Stomach (tissue), 9 donors: ENCODE data around the gene IL1RL1. TPM values are rescaled to one million over a fixed set of nuclear protein-coding genes. Genes with fewer than 3 reads are reported as not detected.

ENCODE experiments used
- DNase-seq, 2 donors: peaks; one replicate each; pipeline versions ENCODE4 v3.0.0 to v3.0.0-alpha.2; 2013 to 2019
- H3K27ac ChIP-seq, 5 donors: fragments of 200-600 bp in 4 of 5; sonication (generic) in 4 of 5; one replicate each; pipeline ENCODE4 v1.5.1; 2013 to 2019; ENCODE audit warnings: mild to moderate bottlenecking in 1 of 5, moderate library complexity in 1 of 5
- H3K27me3 ChIP-seq, 3 donors: fragments of 200-600 bp; sonication (generic); one replicate each; pipeline ENCODE4 v1.5.1; 2017 to 2019; ENCODE audit warnings: mixed run types in 1 of 3
- H3K36me3 ChIP-seq, 4 donors: fragments of 200-600 bp; sonication (generic); 1 replicate in 3 of 4; 2 replicates in 1 of 4; pipeline ENCODE4 v1.5.1; 2016 to 2019
- H3K4me1 ChIP-seq, 4 donors: fragments of 200-600 bp; sonication (generic); one replicate each; pipeline ENCODE4 v1.5.1; 2016 to 2019
- H3K4me3 ChIP-seq, 4 donors: fragments of 200-600 bp; sonication (generic) in 3 of 4; one replicate each; pipeline ENCODE4 v1.5.1; 2016 to 2019; ENCODE audit warnings: mild to moderate bottlenecking in 1 of 4
- H3K9me3 ChIP-seq, 4 donors: fragments of 200-600 bp; sonication (generic); one replicate each; pipeline ENCODE4 v1.5.1; 2016 to 2019
- EP300 ChIP-seq: sonication (generic); formaldehyde crosslinking; IDR thresholded peaks from one replicate; pipeline ENCODE4 v1.6.1; 2017; ENCODE audit warnings: antibody characterized with exemption
- POLR2A ChIP-seq, 4 donors: fragments of 450-650 bp; IDR thresholded peaks; one replicate each; pipeline ENCODE4 v1.6.1; 2016; ENCODE audit warnings: antibody characterized with exemption in 4 of 4, control low read depth in 2 of 4, mild to moderate bottlenecking in 1 of 4, moderate library complexity in 1 of 4
- POLR2AphosphoS5 ChIP-seq, 3 donors: sonication (generic); formaldehyde crosslinking; IDR thresholded peaks; one replicate each; pipeline ENCODE4 v1.6.1; 2016; ENCODE audit warnings: antibody characterized with exemption in 3 of 3
- WGBS, 5 donors: extraction: QIAGEN DNeasy Blood & Tissue Kit in 3 of 5; methylation state at CpG; one replicate each; pipeline versions ENCODE4 v1.1.5 to v1.1.7; 2013 to 2018; 5-methylcytosine and 5-hydroxymethylcytosine counted together
- intact Hi-C: fragments of 100-400 bp; cut with DNase I; formaldehyde crosslinking; loops from one replicate; pipeline ENCODE4 v1.15.1; 2023; ENCODE audit warnings: low total_unique reads
- polyA plus RNA-seq, 3 donors: library from polyadenylated mRNA; stranded (reverse); fragments of 200-250 nt; gene quantifications; one replicate each; pipeline ENCODE4 v1.2.3, GENCODE V29; 2013
- total RNA-seq, 5 donors: library from RNA; depleted of rRNA; stranded (reverse); fragments of >200 nt; gene quantifications; one replicate each; pipeline versions ENCODE4 v1.1.0 to v1.2.3, GENCODE V29; 2014 to 2016
- TF ChIP-seq, protein P1 (sequence below), 7 experiments: fragments of 450-650 bp in 4 of 7; fragments of 200-600 bp in 3 of 7; sonication (generic) in 3 of 7; IDR thresholded peaks; one replicate each; pipeline ENCODE4 v1.5.1; 2016 to 2019; ENCODE audit warnings: antibody characterized with exemption in 7 of 7, control low read depth in 2 of 7, mild to moderate bottlenecking in 1 of 7
- donor health status: healthy with polysubstance abuse.
- donor health status: Bipolar disorder and iron deficiency.
- donor health status: healthy.

Gene IL1RL1
- total and polyA plus RNA-seq, 8 donors: 0.29 to 61.7 (median 25.4) TPM

DNA sequence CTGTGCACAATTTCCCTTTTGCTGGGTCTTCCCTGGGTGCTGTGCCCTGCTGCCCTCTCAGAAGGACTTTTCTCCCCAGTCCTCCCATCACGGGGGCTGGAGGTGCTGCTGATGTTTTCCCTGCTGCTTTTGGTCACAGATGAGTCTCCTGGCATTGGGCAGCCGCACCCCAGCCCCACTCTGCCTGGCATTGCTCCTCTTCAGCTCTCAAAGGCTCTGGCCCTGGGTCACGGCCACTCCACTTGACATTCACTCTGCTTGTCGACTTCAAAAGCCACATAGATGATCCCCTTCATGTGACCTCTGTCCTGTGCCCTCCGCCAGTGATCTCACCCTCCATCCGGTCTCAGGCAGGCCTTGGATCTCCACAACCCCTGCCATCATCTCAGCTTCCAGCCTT is 43.6 kb upstream of the IL1RL1 start:
- WGBS, 5 donors: 75 to 88% (median 80%) methylated on average over 6 of the region's 6 CpGs
- H3K27ac ChIP-seq: no peak overlapping the region
- no peaks in the 10 kb centered on the region for H3K36me3 ChIP-seq
- TF ChIP-seq POLR2AphosphoS5 (IDR thresholded peaks at IDR 0.05) (no peak), POLR2A (IDR thresholded peaks at IDR 0.05) (no peak), EP300 (no peak)
- TF ChIP-seq, protein P1, sequence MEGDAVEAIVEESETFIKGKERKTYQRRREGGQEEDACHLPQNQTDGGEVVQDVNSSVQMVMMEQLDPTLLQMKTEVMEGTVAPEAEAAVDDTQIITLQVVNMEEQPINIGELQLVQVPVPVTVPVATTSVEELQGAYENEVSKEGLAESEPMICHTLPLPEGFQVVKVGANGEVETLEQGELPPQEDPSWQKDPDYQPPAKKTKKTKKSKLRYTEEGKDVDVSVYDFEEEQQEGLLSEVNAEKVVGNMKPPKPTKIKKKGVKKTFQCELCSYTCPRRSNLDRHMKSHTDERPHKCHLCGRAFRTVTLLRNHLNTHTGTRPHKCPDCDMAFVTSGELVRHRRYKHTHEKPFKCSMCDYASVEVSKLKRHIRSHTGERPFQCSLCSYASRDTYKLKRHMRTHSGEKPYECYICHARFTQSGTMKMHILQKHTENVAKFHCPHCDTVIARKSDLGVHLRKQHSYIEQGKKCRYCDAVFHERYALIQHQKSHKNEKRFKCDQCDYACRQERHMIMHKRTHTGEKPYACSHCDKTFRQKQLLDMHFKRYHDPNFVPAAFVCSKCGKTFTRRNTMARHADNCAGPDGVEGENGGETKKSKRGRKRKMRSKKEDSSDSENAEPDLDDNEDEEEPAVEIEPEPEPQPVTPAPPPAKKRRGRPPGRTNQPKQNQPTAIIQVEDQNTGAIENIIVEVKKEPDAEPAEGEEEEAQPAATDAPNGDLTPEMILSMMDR (IDR thresholded peaks at IDR 0.05): no peak
- intact Hi-C loops: no loop called here
- no peaks in the 10 kb centered on the region for H3K9me3 ChIP-seq
- no peak overlapping the region for H3K4me3 ChIP-seq
- H3K4me1 ChIP-seq: no peaks in the 10 kb centered on the region
- DNase-seq: no peak
- no peaks in the 10 kb centered on the region for H3K27me3 ChIP-seq

DNA sequence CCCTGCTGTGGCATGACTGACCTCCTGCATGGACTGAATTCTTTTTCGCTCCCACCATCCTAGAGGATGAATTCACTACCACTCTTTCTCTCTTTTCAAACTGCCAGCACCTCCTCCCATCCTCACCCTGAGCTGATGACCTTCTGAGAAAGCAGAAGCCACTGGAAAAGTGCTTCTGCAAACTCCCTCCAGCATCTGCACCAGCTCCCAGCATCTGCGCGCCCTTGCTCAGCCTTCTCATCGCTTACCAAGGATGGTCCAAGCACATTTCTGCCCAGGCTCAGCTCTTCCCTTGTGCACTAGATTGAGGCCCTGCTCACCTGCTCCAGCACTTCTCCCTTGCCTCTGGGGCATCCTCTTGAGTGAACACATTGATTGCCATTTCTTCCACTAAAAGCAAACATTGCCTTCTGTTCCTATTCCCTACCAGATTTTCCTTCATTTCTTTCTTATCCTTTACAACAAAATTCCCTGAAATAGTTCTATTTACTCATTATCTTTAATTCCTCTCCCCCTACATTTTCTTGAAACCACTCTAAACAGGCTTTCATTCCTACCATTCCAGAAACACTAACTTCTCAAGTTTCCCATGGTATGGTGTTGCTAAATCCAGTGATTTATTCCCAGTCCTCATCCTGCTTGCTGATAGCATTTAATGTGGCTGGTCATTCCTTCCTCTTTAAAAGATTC is 42.7 kb upstream of the IL1RL1 start:
- Histone ChIP-seq H3K4me3 (no peak overlapping the region), H3K27me3 (no peaks in the 10 kb centered on the region), H3K9me3 (no peaks in the 10 kb centered on the region), H3K36me3 (no peaks in the 10 kb centered on the region), H3K4me1 (no peaks in the 10 kb centered on the region), H3K27ac (peak overlapping the region in 3 of 5 donors; percentile 12 to 37 (median 23))
- DNase-seq: peak in 1 of 2 donors; percentile 35
- TF ChIP-seq POLR2AphosphoS5 (IDR thresholded peaks at IDR 0.05) (no peak), EP300 (no peak), POLR2A (IDR thresholded peaks at IDR 0.05) (no peak)
- TF ChIP-seq, protein P1 (IDR thresholded peaks at IDR 0.05): no peak
- 94 to 100% (median 99%) methylated on average over 4 of the region's 4 CpGs for whole genome bisulfite sequencing, 5 donors
- intact Hi-C loops: no loop called here

DNA sequence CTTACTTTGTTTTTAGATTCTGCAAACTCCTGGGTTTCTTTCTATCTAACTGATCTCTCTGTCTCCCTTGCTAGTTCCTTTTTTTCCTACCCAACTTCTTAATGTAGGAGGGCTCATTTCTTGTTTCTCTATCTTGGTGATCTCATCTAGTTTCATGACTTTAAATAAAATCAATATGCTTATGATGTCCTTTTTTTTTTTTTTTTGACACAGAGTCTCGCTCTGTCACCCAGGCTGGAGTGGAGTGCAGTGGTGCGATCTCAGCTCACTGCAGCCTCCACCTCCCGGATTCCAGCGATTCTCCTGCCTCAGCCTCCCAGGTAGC is 42.2 kb upstream of the IL1RL1 start:
- H3K4me3 ChIP-seq: no peak overlapping the region
- DNase-seq: no peak
- intact Hi-C loops: no loop called here
- TF ChIP-seq, protein P1 (IDR thresholded peaks at IDR 0.05): no peak
- TF ChIP-seq POLR2A (IDR thresholded peaks at IDR 0.05) (no peak), POLR2AphosphoS5 (IDR thresholded peaks at IDR 0.05) (no peak), EP300 (no peak)
- no peaks in the 10 kb centered on the region for H3K9me3 ChIP-seq
- H3K27ac ChIP-seq: peak overlapping the region in 2 of 5 donors; percentile 10 to 23
- no peaks in the 10 kb centered on the region for H3K36me3 ChIP-seq
- H3K4me1 ChIP-seq: no peaks in the 10 kb centered on the region
- WGBS, 5 donors: 87 to 94% (median 92%) methylated on average over 4 of the region's 4 CpGs
- H3K27me3 ChIP-seq: no peaks in the 10 kb centered on the region

DNA sequence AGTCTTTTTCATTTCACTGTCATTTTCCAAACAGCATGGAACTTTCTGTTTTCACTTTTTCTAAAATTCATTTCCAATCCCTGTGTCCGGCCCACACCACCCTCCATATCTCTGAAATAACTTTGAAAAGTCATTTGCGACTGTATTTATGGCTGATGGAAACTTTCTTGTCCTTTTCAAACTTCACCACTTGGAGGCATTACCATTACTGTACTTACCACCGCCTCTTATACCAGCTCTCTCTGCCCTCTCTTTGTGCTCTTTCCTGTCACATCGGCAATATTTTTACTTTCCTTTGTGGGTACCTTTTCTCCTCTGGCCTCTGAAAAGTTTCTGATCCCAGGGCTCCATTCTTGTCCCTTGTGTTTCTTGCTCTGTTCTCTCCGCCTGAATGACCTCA is 39.5 kb upstream of the IL1RL1 start:
- TF ChIP-seq POLR2AphosphoS5 (IDR thresholded peaks at IDR 0.05) (no peak), POLR2A (IDR thresholded peaks at IDR 0.05) (no peak), EP300 (no peak)
- TF ChIP-seq, protein P1 (IDR thresholded peaks at IDR 0.05): no peak
- WGBS, 5 donors: 64 to 72% (median 67%) methylated on average over 5 of the region's 5 CpGs
- Histone ChIP-seq H3K27me3 (no peaks in the 10 kb centered on the region), H3K27ac (no peak overlapping the region), H3K4me1 (no peaks in the 10 kb centered on the region), H3K36me3 (no peaks in the 10 kb centered on the region), H3K4me3 (no peak overlapping the region), H3K9me3 (peaks cover 0 to 5% (median 0%) of the 10 kb centered on the region in 4 donors)
- intact Hi-C loops: no loop called here
- DNase-seq: no peak
